GM18867 (cell line): ENCODE data around the gene GPR84.

Source experiments
- ATAC-seq: cut with Tn5 transposase; IDR thresholded peaks from one replicate; pipeline ENCODE4 v1.9.1; 2021; ENCODE audit warnings: mild to moderate bottlenecking, moderate library complexity; ENCODE audit not compliant: unreplicated experiment

The GPR84 gene

DNA sequence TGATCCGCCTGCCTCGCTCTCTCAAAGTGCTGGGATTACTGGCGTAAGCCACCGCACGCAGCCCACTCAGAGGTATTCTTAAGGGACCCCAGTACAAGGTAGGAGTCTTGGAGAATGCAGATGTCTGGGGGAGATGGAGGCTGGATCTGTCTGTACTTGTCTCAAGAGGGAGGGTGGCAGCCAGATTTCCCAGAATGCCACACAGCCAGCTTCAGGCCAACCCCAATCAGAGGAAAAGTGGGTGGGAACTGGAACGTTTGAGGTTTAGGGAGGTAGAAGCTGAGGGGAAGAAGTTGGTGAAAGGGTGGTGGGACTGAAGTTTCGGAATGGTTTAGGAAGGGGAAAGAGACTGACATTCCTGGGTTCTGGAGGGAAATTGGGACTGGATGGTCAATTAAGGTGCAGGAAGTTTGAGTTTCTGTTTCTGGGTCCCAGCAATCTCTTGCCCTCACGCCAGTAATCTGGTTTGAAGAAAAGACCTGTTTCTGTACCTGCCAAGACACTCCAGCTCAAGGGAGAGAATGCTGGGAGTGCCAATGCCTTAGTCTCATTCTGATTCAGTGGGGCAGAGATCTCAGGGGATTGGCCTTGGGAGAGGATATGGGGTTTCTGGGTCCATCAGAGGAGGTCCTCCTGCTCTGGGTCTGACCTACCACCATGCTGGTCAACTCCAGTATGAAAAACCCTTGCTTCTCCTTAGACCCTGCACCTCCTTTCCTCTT lies 28.4 kb upstream of the GPR84 start:
- ATAC-seq: no peak

DNA sequence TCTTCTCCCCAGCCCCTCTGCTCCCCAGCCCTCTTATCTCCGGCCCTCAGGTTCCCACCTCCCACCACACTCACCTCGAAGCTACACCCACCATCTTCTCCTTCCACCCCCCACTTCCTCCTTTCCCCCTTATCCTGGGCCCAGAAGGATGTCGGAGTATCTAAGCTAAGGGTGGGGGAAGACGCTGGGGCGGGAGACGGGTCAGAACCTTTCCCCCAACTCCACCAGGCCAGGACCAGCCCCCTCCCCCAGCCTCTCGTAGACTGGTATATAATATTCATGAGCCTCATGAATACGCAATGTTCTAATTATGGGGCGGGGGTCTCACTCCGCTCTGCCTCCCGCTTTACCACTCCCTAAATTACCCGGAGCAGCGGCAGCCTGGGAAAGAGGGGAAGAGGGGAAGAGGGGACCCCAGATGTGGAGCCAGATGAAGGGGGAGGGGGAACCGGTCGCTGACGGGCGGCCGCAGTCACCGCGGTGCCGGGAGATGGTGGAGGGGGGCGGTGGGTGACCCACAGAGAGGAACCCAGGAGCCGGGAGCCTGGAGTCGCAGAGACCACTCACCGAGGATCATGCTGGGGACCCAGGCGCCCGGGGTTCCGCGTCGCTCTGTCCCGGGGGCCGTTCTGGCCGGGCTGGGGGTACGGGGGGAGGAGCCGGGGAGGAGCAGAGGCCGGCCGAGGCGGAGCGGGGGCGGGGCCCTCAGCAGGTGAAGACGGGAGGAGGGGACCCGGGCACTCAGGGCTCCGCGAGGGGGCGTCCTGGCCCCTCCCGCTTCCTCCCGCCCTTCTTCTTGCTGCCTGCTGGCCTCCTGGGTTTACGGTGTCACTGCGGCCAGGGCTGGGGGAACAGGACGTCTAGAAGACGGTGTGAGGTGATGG lies 26.6 kb upstream of the GPR84 start:
- peak; percentile 63 for ATAC-seq

DNA sequence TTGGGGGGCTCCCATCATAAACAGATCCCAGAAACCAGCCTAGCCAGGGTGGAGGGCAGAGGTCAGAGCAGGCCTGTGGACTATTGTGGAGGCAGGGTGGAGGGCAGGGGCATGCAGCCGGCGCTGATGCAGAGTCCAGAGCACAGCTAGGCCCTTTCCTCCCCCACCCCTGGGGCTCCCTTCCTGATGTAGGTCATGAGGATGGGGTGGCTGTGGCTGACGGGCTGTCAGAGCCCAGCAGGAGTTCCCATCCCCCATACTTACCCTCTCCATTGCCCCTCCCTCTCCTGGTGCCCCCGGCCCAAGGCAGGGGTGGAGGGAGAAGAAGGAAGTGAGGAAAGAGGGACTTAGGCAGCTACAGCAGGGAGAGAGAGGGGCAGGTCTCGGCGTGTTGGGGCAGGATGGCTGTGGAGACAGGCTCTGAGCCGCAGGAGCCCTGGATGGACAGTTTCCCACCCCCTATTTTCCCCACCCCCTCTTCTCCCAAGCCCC lies 25.9 kb upstream of the GPR84 start:
- ATAC-seq: no peak

DNA sequence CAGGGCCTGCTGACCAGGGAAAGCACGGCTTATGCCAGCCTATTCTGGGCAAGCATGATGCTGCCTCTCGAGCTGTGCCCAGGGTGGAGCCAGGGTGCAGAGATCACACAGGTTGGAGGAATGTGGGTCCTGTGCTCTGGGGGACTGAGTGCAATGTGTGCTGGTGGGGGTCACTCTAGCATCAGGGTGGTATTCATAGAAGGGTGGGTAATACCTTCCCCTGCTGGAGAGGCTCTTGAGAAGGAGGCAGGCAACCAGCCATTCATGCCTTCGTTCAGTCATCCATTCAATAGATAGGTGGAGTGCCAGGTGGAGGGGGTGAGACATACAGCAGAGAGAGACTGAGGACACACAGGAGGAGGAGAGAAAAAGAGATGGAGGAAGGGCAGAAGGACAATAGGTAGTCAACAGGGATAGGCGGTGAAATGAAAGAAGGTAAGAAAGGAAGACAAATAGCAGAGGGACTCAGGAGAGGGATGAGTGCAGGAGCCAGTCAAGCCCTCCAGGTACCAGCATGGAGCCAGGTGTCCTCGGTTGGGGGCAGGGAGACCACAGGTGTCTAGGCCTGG lies 25.4 kb upstream of the GPR84 start:
- no peak for ATAC-seq

DNA sequence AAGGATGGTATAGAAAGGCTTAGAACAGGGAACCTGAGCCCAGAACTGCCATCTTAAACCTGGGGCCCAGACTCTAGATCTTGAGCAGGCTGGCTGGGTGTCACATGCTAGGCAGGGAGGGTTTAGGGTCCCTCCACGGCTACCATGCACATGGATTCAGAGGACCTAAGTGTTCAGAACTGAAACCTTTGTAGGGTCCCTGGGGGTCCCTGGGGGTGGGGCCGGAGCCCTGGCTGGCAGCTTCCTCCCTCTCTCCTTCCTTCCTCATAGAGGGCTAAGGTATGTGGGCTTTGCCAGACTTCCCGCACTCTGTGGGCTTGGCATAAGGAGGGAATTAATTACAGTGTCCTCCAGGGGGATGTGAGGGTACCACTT lies 24.8 kb upstream of the GPR84 start:
- no peak for ATAC-seq

DNA sequence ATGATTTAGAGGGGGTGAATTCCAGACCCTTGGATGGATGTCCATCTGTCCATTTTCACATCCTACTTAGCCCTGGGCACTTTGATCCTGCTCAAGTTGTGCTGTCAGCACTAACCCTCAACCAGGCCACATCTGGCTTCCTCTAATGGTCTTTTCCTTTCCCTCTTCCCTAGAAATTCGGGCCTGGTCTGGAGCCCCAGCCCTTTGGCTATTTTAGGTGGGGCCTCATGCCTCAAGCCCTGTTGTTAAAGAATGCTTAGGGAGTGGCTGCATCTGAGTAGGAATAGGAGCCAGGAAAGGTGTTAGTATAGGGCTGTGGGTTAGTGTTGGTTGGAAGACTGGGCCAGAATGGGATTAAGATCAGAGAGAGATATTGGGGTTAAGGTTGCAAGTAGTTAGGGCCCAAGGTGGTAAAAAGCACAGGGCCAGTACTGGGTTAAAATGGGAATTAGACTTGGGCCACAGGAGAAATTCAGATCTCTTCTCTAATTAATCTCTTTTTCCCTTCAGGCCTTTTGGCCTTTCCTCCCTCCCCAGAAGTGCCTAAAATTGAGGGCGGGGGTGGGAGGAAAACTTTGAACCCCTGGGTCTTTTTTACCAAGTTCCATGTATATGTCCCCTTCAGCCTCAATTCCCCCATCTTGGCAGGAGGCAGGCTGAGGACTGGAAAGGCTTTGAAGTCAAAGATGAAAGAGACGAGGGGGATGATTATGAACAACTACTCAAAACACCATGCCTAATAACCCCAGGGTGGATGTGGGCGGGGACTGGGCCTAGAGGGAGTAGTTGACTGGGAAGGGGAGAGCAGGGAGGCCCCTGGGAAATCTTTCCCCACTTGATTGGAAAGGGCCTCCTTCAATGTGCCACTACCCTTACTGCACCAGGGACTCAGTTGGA lies 24.2 kb upstream of the GPR84 start:
- ATAC-seq: no peak

DNA sequence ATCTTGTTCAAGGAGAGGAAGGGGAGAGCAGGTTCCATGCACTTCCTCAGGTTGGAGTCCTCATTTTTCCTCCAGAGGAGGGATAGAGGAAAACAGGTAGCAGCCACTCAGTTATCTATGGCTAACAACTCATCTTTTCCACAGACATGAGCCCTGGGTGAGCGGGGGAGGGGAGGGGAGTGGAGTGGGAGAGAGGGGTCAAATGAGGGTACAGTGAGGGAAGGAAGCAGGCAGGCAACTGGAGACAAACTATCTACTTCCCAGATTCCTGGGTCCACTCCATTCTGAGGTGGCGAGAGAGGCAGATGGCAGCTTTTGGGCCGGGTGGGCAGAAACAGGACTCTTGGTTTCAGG lies 22.8 kb upstream of the GPR84 start:
- no peak for ATAC-seq

DNA sequence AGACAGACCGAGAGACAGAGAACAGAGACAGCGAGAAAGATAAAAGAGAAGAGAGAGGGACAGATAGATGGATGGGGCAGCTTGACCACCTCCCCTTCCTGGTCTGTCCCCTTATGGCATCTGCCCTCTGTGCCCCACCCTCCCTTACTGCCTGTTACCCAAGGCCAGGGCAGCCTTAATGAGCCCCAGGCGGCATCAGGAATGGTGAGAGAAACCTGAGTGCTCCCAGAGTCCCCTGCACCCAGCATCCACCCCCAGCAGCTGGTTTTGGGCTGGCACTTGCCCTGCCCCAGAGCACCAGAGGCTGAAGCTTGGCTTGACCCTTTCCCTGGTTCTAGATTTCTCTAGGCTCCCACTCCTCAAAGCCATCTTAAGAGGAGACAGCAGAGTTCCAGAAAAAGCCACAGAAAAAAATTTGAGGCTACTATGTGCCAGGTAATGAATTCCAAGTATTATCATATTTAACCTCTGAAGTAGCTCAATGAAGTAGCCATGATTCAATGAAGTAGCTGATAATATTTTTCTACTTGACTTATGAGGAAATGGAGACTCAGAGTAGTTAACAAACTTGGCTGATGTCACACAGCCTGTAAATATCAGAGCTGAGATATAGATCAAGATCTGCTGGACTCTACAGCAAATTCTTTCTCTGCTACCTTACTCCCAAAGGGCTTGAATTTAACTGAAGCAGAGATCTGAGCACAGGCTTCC lies 22.3 kb upstream of the GPR84 start:
- ATAC-seq: no peak

DNA sequence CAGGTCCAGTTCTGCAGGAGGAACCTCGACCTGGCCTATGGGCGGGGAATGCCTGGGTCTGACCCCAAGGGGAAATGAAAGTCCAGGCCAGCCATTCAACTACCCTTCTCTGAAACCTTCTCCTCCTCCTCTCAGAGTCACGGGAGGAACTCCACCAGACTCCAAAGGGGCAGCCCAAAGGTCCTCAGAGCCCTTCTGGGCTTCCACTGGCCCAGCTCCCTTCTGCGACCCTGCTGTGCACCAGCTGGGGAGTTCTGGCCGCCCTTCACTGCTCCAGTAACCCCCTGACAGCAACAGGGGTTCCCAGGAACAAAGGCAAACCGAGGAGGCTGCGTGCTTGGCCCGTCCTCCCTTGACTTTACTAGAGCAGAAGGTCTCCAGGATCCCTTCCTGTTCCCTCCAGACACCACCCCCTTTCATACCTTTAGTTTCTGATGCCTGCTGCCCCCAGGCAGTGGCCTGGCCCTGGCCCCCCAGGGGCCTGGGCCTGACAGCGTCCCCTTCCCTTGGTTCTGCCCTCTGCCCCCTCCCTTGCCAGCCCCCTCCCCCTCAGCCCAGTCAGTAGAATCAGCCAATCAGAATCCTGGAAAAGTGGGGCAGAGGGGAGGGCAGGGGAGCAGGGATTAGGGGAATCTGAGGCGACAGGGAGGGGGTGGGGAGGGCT lies 21.1 kb upstream of the GPR84 start:
- ATAC-seq: no peak

DNA sequence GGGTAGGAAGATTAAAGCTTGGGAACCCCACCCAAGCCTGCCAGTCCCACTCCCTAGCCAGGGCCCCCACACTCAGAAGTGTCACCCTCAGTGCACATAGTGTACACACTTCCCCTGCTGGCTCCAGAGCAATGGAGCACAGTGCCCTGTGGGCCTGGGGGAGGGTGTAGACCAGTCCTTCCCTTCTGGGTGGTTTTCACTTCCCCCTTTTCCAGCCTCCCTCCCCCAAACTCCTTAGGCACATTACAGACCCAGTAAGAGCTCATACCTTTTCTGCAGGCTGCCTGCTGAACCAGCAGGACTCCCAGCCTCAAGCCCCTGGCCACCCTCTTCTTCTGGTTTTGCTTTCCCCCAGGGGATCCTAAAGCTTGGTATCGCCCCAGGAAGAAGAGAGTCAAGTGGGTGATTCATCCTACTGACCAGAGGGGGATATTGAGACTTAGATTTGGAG lies 20.3 kb upstream of the GPR84 start, which contains the start of gene ZNF385A:
Gene ZNF385A, minus strand, starts transcription at position 143 of the 451 bp plus-strand sequence. CDS start 219 bp downstream, outside the sequence.
- no peak for ATAC-seq

DNA sequence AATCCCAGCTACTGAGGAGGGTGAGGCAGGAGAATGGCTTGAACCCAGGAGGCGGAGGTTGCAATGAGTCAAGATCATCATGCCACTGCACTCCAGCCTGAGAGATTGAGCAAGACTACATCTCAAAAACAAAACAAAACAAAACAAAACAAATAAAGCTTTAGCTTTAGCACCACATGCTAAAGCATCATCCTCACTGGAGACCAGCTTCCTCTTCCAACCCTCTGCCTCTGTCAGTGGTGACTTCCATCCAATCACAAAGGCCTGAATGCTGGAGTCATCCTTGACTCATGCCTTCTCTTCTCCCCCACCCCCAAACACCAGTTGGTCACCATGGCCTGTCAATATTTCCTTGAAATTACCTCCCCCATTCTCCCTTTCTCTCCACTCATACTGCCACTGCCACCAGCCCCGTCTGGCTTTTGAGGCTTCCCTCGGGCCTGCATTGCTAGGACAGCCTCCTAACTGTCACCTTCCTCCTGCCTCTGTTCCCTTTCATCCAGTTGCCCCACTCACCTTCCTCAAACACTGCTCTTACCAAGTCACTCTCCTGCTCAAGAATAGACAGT lies 18.8 kb upstream of the GPR84 start:
- ATAC-seq: no peak

DNA sequence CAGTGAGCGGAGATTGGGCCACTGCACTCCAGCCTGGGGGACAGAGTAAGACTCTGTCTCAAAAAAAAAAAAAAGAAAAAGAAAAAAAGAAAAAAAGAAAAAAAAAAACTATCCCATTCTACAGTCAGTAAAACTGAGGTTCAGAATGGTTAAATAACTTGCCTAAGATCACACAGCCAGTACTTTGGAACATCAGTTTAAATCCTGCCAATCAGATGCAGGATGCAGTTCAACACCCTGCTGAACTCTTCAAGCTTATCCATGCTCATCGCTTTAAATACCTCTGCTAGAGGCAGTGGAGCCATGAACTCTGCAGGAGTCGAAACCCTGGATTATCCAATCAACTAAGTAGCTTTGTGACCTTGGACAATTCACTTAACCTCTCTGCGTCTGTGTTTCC lies 16.9 kb upstream of the GPR84 start:
- ATAC-seq: no peak

DNA sequence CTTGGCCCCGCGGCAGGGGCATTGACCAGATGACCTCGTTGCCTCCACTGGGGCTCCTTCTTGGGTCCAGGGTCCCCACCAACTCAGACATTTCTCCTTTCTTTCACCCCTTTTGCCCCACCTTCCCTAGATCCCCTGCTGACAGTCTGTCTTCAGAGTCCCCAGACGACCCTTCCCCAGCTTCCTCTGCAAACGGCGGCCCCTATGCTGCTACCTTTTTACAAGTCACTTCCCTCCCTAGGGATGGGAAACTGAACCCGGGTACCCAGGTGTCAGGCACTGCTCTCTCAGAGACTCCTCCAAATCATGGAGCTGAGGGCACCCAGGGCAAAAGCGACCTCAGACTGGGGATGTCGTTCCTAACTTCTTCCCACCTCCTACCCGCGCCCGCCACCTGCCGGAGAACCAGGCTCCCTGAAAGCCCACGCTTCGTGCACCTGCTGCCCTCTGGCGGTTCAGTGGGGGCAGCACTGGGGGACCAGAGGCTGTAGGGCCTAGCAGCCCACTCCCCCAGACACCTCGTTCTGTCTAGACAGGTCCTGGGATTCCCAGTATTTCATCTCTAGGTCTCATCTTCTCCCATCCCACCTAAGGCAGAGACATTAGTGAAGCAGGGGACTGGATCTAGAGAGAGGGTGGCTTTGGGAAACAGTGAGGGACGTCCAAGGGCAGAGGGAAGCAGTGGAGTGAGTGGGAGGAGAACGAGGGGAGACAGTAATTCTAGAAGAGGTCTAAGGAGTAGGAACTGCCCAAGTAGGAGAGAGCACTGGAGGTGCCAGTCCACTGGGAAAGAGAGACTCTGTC lies 15.3 kb upstream of the GPR84 start:
- peak; percentile 88 for ATAC-seq

DNA sequence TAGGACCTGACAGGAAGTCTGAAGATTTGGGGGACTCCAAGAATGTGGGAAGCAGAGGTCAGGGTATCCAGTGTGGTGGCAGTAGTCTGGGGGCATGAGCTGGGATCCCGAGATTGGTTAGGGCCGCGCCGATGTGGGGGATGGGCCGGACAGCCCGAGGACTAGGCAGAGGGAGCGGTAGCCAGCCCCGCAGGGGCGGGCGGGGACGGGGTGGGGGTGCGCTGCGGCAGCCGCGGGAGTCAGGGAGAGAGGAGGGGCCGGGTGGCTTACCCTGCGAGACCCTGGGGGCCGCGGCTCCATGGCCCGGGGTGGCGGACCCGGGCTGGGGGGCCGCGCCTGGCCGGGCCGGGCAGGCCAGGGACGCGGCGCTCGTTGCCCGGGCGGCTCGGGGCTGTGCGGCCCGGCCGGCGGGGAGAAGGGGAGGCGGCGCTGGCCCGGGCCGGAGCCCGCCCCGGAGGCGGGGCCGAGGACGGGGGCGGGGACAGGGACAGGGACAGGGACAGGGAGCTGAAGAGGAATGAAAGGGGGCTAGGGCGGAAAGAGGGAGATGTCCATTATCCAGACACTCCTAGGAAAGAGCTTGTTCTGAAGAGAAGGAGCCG lies 14.6 kb upstream of the GPR84 start:
- peak; percentile 42 for ATAC-seq

DNA sequence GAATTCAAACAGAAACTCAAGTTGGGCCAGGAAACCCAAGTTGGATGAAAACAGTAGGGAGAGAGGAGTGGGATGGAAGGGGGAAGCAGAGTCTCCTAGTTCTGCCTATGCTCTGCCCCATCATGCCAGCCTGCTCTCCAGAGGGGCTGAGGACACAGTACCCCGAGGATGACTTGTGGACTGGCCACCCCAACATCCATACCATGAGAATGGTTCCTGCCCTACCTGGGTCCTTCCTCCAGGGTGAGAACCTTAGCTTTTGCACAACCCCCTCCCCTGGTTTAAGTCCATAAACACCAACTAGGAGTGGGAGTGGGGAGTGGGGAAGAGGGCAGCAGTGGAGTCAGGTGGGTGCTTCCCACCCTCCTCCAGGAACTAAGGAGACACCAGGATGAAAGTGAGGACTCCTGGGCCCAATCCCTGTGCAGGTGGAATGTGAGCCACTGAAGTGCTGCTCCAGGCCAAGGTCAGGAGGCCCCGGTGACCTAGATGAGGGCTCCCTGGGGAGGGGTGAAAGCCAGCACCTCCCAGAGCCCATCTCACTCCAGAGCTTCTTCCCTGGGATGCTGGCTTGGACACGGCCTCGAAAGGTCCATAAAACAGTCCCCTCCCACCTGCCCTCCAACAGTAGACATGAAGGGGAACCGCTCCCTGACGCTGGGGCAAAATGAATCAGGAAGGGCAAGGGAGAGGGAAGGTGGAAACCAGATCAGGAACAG lies 13.7 kb upstream of the GPR84 start:
- no peak for ATAC-seq

DNA sequence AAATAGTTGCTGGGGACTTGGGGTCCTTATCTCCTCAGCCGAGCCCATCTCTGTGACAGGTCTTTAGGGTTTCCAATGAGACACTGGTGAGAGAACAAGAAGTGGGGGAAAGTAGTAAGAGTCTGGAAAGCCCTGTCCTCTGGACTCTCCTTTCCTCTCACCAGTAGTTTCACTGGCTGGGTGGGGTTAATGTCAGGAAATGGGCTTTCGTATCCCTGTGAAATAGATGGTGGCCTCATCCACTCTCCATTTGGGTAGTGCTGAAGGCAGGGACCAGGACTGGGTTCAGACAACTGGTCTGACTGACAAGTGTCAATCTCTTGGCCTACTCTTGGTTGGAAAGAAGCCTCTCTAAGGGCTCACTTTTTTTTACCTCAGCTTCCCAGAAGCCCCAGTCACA lies 12.7 kb upstream of the GPR84 start:
- no peak for ATAC-seq

DNA sequence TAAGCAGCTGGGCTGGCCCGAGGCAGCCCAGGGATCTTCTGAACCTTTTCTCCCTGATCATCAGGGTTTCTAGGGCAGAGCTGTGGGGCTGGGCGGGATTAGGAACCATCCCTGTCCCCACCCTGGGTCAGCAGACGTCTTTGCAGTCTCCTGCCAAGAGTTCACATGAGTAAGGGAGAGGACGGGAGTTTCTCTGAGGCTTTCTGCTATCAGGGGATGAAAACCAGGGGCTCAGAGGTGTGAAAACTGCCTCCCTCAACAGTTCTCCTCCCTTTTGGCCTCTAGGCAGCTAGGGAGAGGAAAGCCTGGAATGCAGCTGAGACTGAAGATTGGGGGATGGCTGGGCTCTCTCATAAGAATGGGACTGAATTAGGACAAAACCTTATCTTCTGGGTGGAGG lies 12.3 kb upstream of the GPR84 start:
- ATAC-seq: no peak

DNA sequence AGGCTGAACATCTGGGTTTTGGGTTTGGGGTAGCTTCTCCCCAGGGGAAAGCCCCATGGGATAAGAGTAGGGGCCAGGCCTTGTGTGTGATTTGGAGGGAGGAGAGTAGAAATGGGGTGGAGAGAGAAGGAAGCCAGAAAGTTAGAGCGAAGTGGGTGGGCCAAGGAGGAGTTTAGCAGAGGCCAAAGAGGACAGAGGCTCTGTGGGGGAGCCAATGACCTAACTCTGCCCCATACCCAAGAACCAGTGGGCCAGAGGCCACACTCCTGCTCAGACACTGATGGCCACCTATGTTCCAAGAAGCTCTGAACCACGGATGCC lies 10.9 kb upstream of the GPR84 start:
- no peak for ATAC-seq
